Measurements from ENCODE around the gene EML4. TPM values are rescaled to one million over a fixed set of nuclear protein-coding genes. Genes with fewer than 3 reads are reported as not detected.

The EML4 gene
- total RNA-seq, 1 donor from 2014 or later: 167 TPM

DNA sequence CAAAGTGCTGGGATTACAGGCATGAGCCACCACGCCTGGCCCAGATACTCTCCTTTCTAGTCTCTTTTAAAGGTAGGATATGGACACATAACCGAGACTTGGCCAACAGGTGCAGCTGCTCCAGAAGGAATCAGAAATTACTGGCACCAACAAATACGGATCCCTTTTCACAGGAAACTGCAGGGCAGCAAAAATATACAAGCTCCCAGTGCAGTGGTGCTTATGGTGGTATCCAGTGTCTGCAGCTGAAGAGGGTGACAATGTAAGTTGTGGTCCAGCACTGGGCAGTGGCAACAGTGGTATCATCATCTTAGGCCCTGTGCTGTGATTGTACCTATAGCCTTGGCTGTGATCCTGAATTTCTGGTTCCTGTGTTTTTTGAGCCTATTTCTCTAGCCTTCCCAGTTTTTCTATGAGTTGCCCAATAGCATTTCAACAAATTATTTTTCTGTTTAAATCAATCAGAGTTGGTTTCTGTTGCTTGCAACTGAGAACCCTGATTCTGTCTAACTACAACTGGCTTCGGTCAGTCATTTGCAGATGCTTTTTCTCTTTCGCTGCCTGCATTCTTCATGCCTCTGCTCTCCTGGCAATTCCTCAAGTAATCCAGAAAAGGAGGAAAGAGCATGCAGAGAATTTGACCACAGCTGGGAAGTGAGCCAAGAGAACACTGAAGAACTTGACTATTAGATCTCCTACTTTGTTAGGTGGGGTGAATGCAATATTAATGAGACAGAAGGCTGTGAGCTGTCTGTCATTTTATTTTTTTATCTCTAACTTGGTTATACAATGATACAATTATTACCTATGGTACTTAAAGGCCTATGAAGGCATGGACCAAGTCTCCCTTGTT, 30.8 kb upstream of the EML4 start:
- no peak overlapping the region for H2AFZ ChIP-seq (replicated peaks)

DNA sequence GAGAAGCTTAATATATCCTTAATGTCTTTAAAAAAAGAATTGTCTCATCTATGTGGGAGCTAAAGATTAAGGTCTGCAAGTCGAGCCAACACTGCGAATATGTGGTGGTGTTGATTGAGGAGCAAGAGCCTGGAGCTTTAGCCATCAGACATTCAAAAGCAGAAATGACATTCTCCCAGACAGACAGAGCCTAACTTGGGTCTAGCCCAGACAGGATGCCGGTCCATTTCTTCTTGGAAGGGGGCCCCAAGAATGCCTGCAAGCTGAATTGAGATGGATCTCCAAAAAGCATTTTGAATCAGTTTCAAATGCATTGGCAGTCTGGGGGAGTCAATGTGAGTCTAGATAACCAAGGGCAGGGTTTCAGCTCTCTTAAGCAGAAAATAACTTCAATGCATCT, 30.1 kb upstream of the EML4 start:
- TF ChIP-seq EZH2phosphoT487 (IDR thresholded peaks at IDR 0.05) (no peak), EZH2 (IDR thresholded peaks at IDR 0.05) (no peak)
- TF ChIP-seq, protein P1, sequence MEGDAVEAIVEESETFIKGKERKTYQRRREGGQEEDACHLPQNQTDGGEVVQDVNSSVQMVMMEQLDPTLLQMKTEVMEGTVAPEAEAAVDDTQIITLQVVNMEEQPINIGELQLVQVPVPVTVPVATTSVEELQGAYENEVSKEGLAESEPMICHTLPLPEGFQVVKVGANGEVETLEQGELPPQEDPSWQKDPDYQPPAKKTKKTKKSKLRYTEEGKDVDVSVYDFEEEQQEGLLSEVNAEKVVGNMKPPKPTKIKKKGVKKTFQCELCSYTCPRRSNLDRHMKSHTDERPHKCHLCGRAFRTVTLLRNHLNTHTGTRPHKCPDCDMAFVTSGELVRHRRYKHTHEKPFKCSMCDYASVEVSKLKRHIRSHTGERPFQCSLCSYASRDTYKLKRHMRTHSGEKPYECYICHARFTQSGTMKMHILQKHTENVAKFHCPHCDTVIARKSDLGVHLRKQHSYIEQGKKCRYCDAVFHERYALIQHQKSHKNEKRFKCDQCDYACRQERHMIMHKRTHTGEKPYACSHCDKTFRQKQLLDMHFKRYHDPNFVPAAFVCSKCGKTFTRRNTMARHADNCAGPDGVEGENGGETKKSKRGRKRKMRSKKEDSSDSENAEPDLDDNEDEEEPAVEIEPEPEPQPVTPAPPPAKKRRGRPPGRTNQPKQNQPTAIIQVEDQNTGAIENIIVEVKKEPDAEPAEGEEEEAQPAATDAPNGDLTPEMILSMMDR (IDR thresholded peaks at IDR 0.05): no peak
- no peak for DNase-seq (ENCODE audit: low spot score)
- no peak overlapping the region for H3K4me3 Mint-ChIP-seq

More for the DNA sequence above, 30.8 kb upstream of the EML4 start:
- no peaks in the 10 kb centered on the region for H3K79me2 ChIP-seq (ENCODE audit: low read depth)
- H3F3A ChIP-seq (ENCODE audit: low read depth): peaks cover 28% of the 10 kb centered on the region
- H3K27me3 ChIP-seq: peaks cover 10% of the 10 kb centered on the region
- H3K4me1 ChIP-seq: peaks cover 27% of the 10 kb centered on the region
- H4K20me1 ChIP-seq (ENCODE audit: low read depth): peaks cover 4% of the 10 kb centered on the region
- peaks cover 39% of the 10 kb centered on the region for H3K4me1 Mint-ChIP-seq
- H3K36me3 Mint-ChIP-seq: no peaks in the 10 kb centered on the region
- TF ChIP-seq EZH2 (IDR thresholded peaks at IDR 0.05): no peak
- H3K27ac Mint-ChIP-seq: no peak overlapping the region
- no peaks in the 10 kb centered on the region for H3K36me3 ChIP-seq
- H3K9me3 ChIP-seq (ENCODE audit: low read depth): no peaks in the 10 kb centered on the region
- no peak overlapping the region for H3K9ac ChIP-seq
- no peak overlapping the region for H3K4me2 ChIP-seq
- H3K4me3 Mint-ChIP-seq: no peak overlapping the region
- peaks cover under 1% of the 10 kb centered on the region for H3K9me3 Mint-ChIP-seq
- no peak overlapping the region for H3K27ac ChIP-seq
- H3K4me3 ChIP-seq: no peak overlapping the region
- no peak for DNase-seq (ENCODE audit: low spot score)
- peaks cover 4% of the 10 kb centered on the region for H3K27me3 Mint-ChIP-seq (ENCODE audit: insufficient read depth, low read depth)

GRCh38 chr2:42140496-42140895, 28.7 kb upstream of the EML4 start:
- H3K4me3 ChIP-seq: no peak overlapping the region
- no peak overlapping the region for H3K9ac ChIP-seq
- no peak overlapping the region for H3K27ac ChIP-seq
- Mint-ChIP-seq H3K36me3 (no peaks in the 10 kb centered on the region), H3K9me3 (peaks cover 1% of the 10 kb centered on the region), H3K27me3 (ENCODE audit: insufficient read depth, low read depth) (peaks cover 4% of the 10 kb centered on the region), H3K27ac (no peak overlapping the region), H3K4me3 (no peak overlapping the region), H3K4me1 (peaks cover 39% of the 10 kb centered on the region)
- H3K36me3 ChIP-seq: no peaks in the 10 kb centered on the region
- no peaks in the 10 kb centered on the region for H3K79me2 ChIP-seq (ENCODE audit: low read depth)
- peaks cover 18% of the 10 kb centered on the region for H3K4me1 ChIP-seq
- no peaks in the 10 kb centered on the region for H4K20me1 ChIP-seq (ENCODE audit: low read depth)
- H3K9me3 ChIP-seq (ENCODE audit: low read depth): no peaks in the 10 kb centered on the region
- TF ChIP-seq EZH2 (IDR thresholded peaks at IDR 0.05) (no peak), EZH2phosphoT487 (IDR thresholded peaks at IDR 0.05) (no peak)
- TF ChIP-seq, protein P1 (IDR thresholded peaks at IDR 0.05): no peak
- H3F3A ChIP-seq (ENCODE audit: low read depth): peaks cover 18% of the 10 kb centered on the region
- DNase-seq (ENCODE audit: low spot score): no peak
- peaks cover 6% of the 10 kb centered on the region for H3K27me3 ChIP-seq
- H2AFZ ChIP-seq (replicated peaks): no peak overlapping the region
- H3K4me2 ChIP-seq: peak overlapping the region; percentile 78

More for the DNA sequence above, 30.1 kb upstream of the EML4 start:
- H3K27ac ChIP-seq: no peak overlapping the region
- no peak overlapping the region for H3K9ac ChIP-seq
- no peaks in the 10 kb centered on the region for H3K36me3 ChIP-seq
- peaks cover 1% of the 10 kb centered on the region for H3K9me3 Mint-ChIP-seq
- no peak overlapping the region for H3K27ac Mint-ChIP-seq
- H3K79me2 ChIP-seq (ENCODE audit: low read depth): no peaks in the 10 kb centered on the region
- H3K4me3 ChIP-seq: no peak overlapping the region
- H3K4me1 ChIP-seq: peaks cover 19% of the 10 kb centered on the region
- H3K27me3 ChIP-seq: peaks cover 6% of the 10 kb centered on the region
- no peaks in the 10 kb centered on the region for H4K20me1 ChIP-seq (ENCODE audit: low read depth)
- H2AFZ ChIP-seq (replicated peaks): no peak overlapping the region
- no peaks in the 10 kb centered on the region for H3K9me3 ChIP-seq (ENCODE audit: low read depth)
- H3K4me2 ChIP-seq: no peak overlapping the region
- peaks cover 22% of the 10 kb centered on the region for H3F3A ChIP-seq (ENCODE audit: low read depth)
- no peaks in the 10 kb centered on the region for H3K36me3 Mint-ChIP-seq
- peaks cover 4% of the 10 kb centered on the region for H3K27me3 Mint-ChIP-seq (ENCODE audit: insufficient read depth, low read depth)
- peaks cover 39% of the 10 kb centered on the region for H3K4me1 Mint-ChIP-seq

Data from neural progenitor cell (in vitro differentiated cells).